Suprapubic skin (tissue), 4 donors: Measurements from ENCODE around the gene FXYD3.

Source experiments
- CTCF ChIP-seq, 2 donors: fragments of 200-600 bp in 1 of 2; fragments of 450-650 bp in 1 of 2; sonication (generic) in 1 of 2; IDR thresholded peaks; one replicate each; pipeline ENCODE4 v1.5.1; 2016 to 2019; ENCODE audit warnings: antibody characterized with exemption in 2 of 2, mild to moderate bottlenecking in 1 of 2, moderate library complexity in 1 of 2
- POLR2A ChIP-seq, 2 donors: fragments of 450-650 bp; IDR thresholded peaks; one replicate each; pipeline ENCODE4 v1.6.1; 2017; ENCODE audit warnings: antibody characterized with exemption in 2 of 2, mild to moderate bottlenecking in 2 of 2, moderate library complexity in 2 of 2
- POLR2AphosphoS5 ChIP-seq, 3 donors: sonication (generic); formaldehyde crosslinking; IDR thresholded peaks; one replicate each; pipeline ENCODE4 v1.6.1; 2017; ENCODE audit warnings: antibody characterized with exemption in 3 of 3

- no peak for TF ChIP-seq POLR2AphosphoS5 (IDR thresholded peaks at IDR 0.05)
- no peak for TF ChIP-seq CTCF (IDR thresholded peaks at IDR 0.05)
- no peak for TF ChIP-seq POLR2A (IDR thresholded peaks at IDR 0.05)
These were observed 22.2 kb upstream of the FXYD3 start for GRCh38 chr19:35093430-35093829.
